SW 1271 (cell line): ENCODE results near the gene DPYSL3.

Experiments
- DNase-seq, 2 experiments: peaks; one replicate each; lab custom pipeline; 2025; lab: John Stamatoyannopoulos, UW

Gene DPYSL3

GRCh38 chr5:147403651-147404640 lies 105.9 kb downstream of the DPYSL3 start:
- DNase-seq, result peak; percentile 14 to 73

- no peak for DNase-seq
Observed at GRCh38 chr5:147400881-147401280, 109.0 kb downstream of the DPYSL3 start.

GRCh38 chr5:147400126-147400809 lies 109.6 kb downstream of the DPYSL3 start:
- DNase-seq, result no peak

GRCh38 chr5:147398860-147399259 lies 111.0 kb downstream of the DPYSL3 start:
- DNase-seq, result no peak

- DNase-seq, result no peak
Observed at GRCh38 chr5:147397616-147398015, 112.3 kb downstream of the DPYSL3 start.

- no peak for DNase-seq
Observed at GRCh38 chr5:147396070-147396823, 113.6 kb downstream of the DPYSL3 start.

- DNase-seq, result no peak
Observed at GRCh38 chr5:147393874-147394672, 115.8 kb downstream of the DPYSL3 start.

- peak; percentile 26 to 52 for DNase-seq
Observed at GRCh38 chr5:147391781-147392180, 118.1 kb downstream of the DPYSL3 start.

- DNase-seq, result no peak
Observed at GRCh38 chr5:147390654-147391225, 119.1 kb downstream of the DPYSL3 start.

- DNase-seq, result no peak
Observed at GRCh38 chr5:147388184-147389108, 121.4 kb downstream of the DPYSL3 start.

- no peak for DNase-seq
Observed at GRCh38 chr5:147387109-147387508, 122.8 kb downstream of the DPYSL3 start.

GRCh38 chr5:147384346-147385193 lies 125.3 kb downstream of the DPYSL3 start:
- no peak for DNase-seq

- no peak for DNase-seq
Observed at GRCh38 chr5:147382776-147383175, 127.1 kb downstream of the DPYSL3 start.

GRCh38 chr5:147381555-147381954 lies 128.3 kb downstream of the DPYSL3 start:
- DNase-seq, result no peak

GRCh38 chr5:147377682-147378081 lies 132.2 kb downstream of the DPYSL3 start:
- DNase-seq, result no peak

- no peak for DNase-seq
Observed at GRCh38 chr5:147375151-147375550, 134.7 kb downstream of the DPYSL3 start.

- DNase-seq, result no peak
Observed at GRCh38 chr5:147373328-147373727, 136.5 kb downstream of the DPYSL3 start.

GRCh38 chr5:147372191-147372590 lies 137.7 kb downstream of the DPYSL3 start:
- no peak for DNase-seq

- no peak for DNase-seq
Observed at GRCh38 chr5:147371290-147371689, 138.6 kb downstream of the DPYSL3 start.
